ENCODE data around the gene XRCC5.

XRCC5 gene

GRCh38 chr2:216083464-216084281 lies 25.5 kb upstream of the XRCC5 start:
- TF ChIP-seq POLR2AphosphoS5 (IDR thresholded peaks at IDR 0.05; ENCODE audit: low read depth, low read length) (no peak), PAX5 (IDR thresholded peaks at IDR 0.05; ENCODE audit: insufficient read depth, low read length, severe bottlenecking) (no peak), POLR2A (IDR thresholded peaks at IDR 0.05; ENCODE audit: low read depth, low read length) (no peak)
- no peak for DNase-seq (ENCODE audit: insufficient read length, low spot score)
- no peak for FAIRE-seq

- FAIRE-seq = no peak
- TF ChIP-seq POLR2A (IDR thresholded peaks at IDR 0.05; ENCODE audit: low read depth, low read length) (no peak), TAF1 (IDR thresholded peaks at IDR 0.05; ENCODE audit: low read depth, low read length) (no peak), PAX5 (IDR thresholded peaks at IDR 0.05; ENCODE audit: insufficient read depth, low read length, severe bottlenecking) (no peak), POLR2AphosphoS5 (IDR thresholded peaks at IDR 0.05; ENCODE audit: low read depth, low read length) (no peak), SPI1 (IDR thresholded peaks at IDR 0.05; ENCODE audit: low read depth, low read length) (no peak), POU2F2 (IDR thresholded peaks at IDR 0.05; ENCODE audit: low read depth, low read length) (no peak)
- DNase-seq (ENCODE audit: insufficient read length, low spot score) = no peak
These were observed 24.6 kb upstream of the XRCC5 start for GRCh38 chr2:216084547-216084946.

GRCh38 chr2:216086207-216086893 lies 22.8 kb upstream of the XRCC5 start:
- DNase-seq (ENCODE audit: insufficient read length, low spot score) (no peak), FAIRE-seq (no peak)
- TF ChIP-seq PAX5 (IDR thresholded peaks at IDR 0.05; ENCODE audit: insufficient read depth, low read length, severe bottlenecking) = no peak
- no peak for TF ChIP-seq TAF1 (IDR thresholded peaks at IDR 0.05; ENCODE audit: low read depth, low read length)

- no peak for DNase-seq (ENCODE audit: insufficient read length, low spot score)
- FAIRE-seq = peak; percentile 81
- TF ChIP-seq PAX5 (IDR thresholded peaks at IDR 0.05; ENCODE audit: insufficient read depth, low read length, severe bottlenecking) (no peak), TAF1 (IDR thresholded peaks at IDR 0.05; ENCODE audit: low read depth, low read length) (no peak), POLR2A (IDR thresholded peaks at IDR 0.05; ENCODE audit: low read depth, low read length) (no peak), POU2F2 (IDR thresholded peaks at IDR 0.05; ENCODE audit: low read depth, low read length) (no peak), POLR2AphosphoS5 (IDR thresholded peaks at IDR 0.05; ENCODE audit: low read depth, low read length) (no peak), SPI1 (IDR thresholded peaks at IDR 0.05; ENCODE audit: low read depth, low read length) (no peak)
These were observed 18.8 kb upstream of the XRCC5 start for GRCh38 chr2:216090369-216090786.

- peak; percentile 23 for FAIRE-seq
- no peak for TF ChIP-seq POLR2AphosphoS5 (IDR thresholded peaks at IDR 0.05; ENCODE audit: low read depth, low read length)
- no peak for TF ChIP-seq POLR2A (IDR thresholded peaks at IDR 0.05; ENCODE audit: low read depth, low read length)
- no peak for TF ChIP-seq PAX5 (IDR thresholded peaks at IDR 0.05; ENCODE audit: insufficient read depth, low read length, severe bottlenecking)
- no peak for TF ChIP-seq SPI1 (IDR thresholded peaks at IDR 0.05; ENCODE audit: low read depth, low read length)
- no peak for TF ChIP-seq POU2F2 (IDR thresholded peaks at IDR 0.05; ENCODE audit: low read depth, low read length)
- no peak for TF ChIP-seq TAF1 (IDR thresholded peaks at IDR 0.05; ENCODE audit: low read depth, low read length)
- DNase-seq (ENCODE audit: insufficient read length, low spot score) = no peak
These were observed 16.5 kb upstream of the XRCC5 start for GRCh38 chr2:216092646-216093045.

GRCh38 chr2:216094701-216095100 lies 14.4 kb upstream of the XRCC5 start:
- FAIRE-seq (no peak), DNase-seq (ENCODE audit: insufficient read length, low spot score) (no peak)
- TF ChIP-seq POLR2A (IDR thresholded peaks at IDR 0.05; ENCODE audit: low read depth, low read length) (no peak), SPI1 (IDR thresholded peaks at IDR 0.05; ENCODE audit: low read depth, low read length) (no peak), POU2F2 (IDR thresholded peaks at IDR 0.05; ENCODE audit: low read depth, low read length) (no peak), PAX5 (IDR thresholded peaks at IDR 0.05; ENCODE audit: insufficient read depth, low read length, severe bottlenecking) (no peak), TAF1 (IDR thresholded peaks at IDR 0.05; ENCODE audit: low read depth, low read length) (no peak), POLR2AphosphoS5 (IDR thresholded peaks at IDR 0.05; ENCODE audit: low read depth, low read length) (no peak)

GRCh38 chr2:216098421-216099334 lies 10.5 kb upstream of the XRCC5 start:
- peak; percentile 91 for FAIRE-seq
- no peak for TF ChIP-seq SPI1 (IDR thresholded peaks at IDR 0.05; ENCODE audit: low read depth, low read length)
- TF ChIP-seq POLR2A (IDR thresholded peaks at IDR 0.05; ENCODE audit: low read depth, low read length) = no peak
- no peak for TF ChIP-seq TAF1 (IDR thresholded peaks at IDR 0.05; ENCODE audit: low read depth, low read length)
- no peak for TF ChIP-seq POU2F2 (IDR thresholded peaks at IDR 0.05; ENCODE audit: low read depth, low read length)
- no peak for TF ChIP-seq POLR2AphosphoS5 (IDR thresholded peaks at IDR 0.05; ENCODE audit: low read depth, low read length)
- TF ChIP-seq PAX5 (IDR thresholded peaks at IDR 0.05; ENCODE audit: insufficient read depth, low read length, severe bottlenecking) = no peak
- no peak for DNase-seq (ENCODE audit: insufficient read length, low spot score)

- no peak for FAIRE-seq
- no peak for DNase-seq (ENCODE audit: insufficient read length, low spot score)
- TF ChIP-seq TAF1 (IDR thresholded peaks at IDR 0.05; ENCODE audit: low read depth, low read length) = no peak
- TF ChIP-seq SPI1 (IDR thresholded peaks at IDR 0.05; ENCODE audit: low read depth, low read length) = no peak
- TF ChIP-seq POLR2A (IDR thresholded peaks at IDR 0.05; ENCODE audit: low read depth, low read length) = no peak
- TF ChIP-seq POLR2AphosphoS5 (IDR thresholded peaks at IDR 0.05; ENCODE audit: low read depth, low read length) = no peak
- TF ChIP-seq POU2F2 (IDR thresholded peaks at IDR 0.05; ENCODE audit: low read depth, low read length) = no peak
These were observed 8.0 kb upstream of the XRCC5 start for GRCh38 chr2:216101109-216101508.

- DNase-seq (ENCODE audit: insufficient read length, low spot score) = no peak
- FAIRE-seq = no peak
- TF ChIP-seq SPI1 (IDR thresholded peaks at IDR 0.05; ENCODE audit: low read depth, low read length) (no peak), POU2F2 (IDR thresholded peaks at IDR 0.05; ENCODE audit: low read depth, low read length) (no peak), TAF1 (IDR thresholded peaks at IDR 0.05; ENCODE audit: low read depth, low read length) (no peak), POLR2AphosphoS5 (IDR thresholded peaks at IDR 0.05; ENCODE audit: low read depth, low read length) (no peak), PAX5 (IDR thresholded peaks at IDR 0.05; ENCODE audit: insufficient read depth, low read length, severe bottlenecking) (no peak), POLR2A (IDR thresholded peaks at IDR 0.05; ENCODE audit: low read depth, low read length) (no peak)
These were observed 5.9 kb upstream of the XRCC5 start for GRCh38 chr2:216103213-216103612.

All from GM12891 (cell line).